ENCODE results near the gene IL1A. TPM values are rescaled to one million over a fixed set of nuclear protein-coding genes. Genes with fewer than 3 reads are reported as not detected.

IL1A gene
- total and polyA plus RNA-seq, 3 donors from 2014 or later: 15.8 to 36.5 (median 21.4) TPM

- Histone ChIP-seq H3K4me1 (no peaks in the 10 kb centered on the region), H3K9me3 (no peaks in the 10 kb centered on the region), H3K27ac (no peak overlapping the region), H3K36me3 (ENCODE audit: low read depth, missing control alignments) (no peaks in the 10 kb centered on the region), H3K4me3 (no peak overlapping the region), H3K27me3 (no peaks in the 10 kb centered on the region)
- no peak for TF ChIP-seq CTCF (IDR thresholded peaks at IDR 0.05)
- TF ChIP-seq POLR2A (IDR thresholded peaks at IDR 0.05): no peak
- intact Hi-C loops (cut with DNase I; ENCODE audit: low total_unique reads): no loop called here
- 86 to 87% methylated on average over 8 of the region's 8 CpGs for WGBS, 2 donors
- no peak for DNase-seq
Observed at GRCh38 chr2:112730216-112730615, 54.1 kb downstream of the IL1A start.

GRCh38 chr2:112728378-112729175 is 55.7 kb downstream of the IL1A start:
- Histone ChIP-seq H3K4me1 (no peaks in the 10 kb centered on the region), H3K36me3 (ENCODE audit: low read depth, missing control alignments) (no peaks in the 10 kb centered on the region), H3K9me3 (no peaks in the 10 kb centered on the region), H3K4me3 (no peak overlapping the region), H3K27ac (no peak overlapping the region), H3K27me3 (no peaks in the 10 kb centered on the region)
- no peak for DNase-seq
- TF ChIP-seq CTCF (IDR thresholded peaks at IDR 0.05) (no peak), POLR2A (IDR thresholded peaks at IDR 0.05) (no peak)
- 58 to 63% methylated on average over 10 to 11 of the region's 11 CpGs for WGBS, 2 donors
- intact Hi-C loops (cut with DNase I; ENCODE audit: low total_unique reads): loop anchor here (10.0 kb wide), 1 partner anchor 104 kb away; no protein-coding TSS in a partner anchor

GRCh38 chr2:112728029-112728362 is 56.3 kb downstream of the IL1A start:
- H3K27ac ChIP-seq: no peak overlapping the region
- H3K4me1 ChIP-seq: no peaks in the 10 kb centered on the region
- no peaks in the 10 kb centered on the region for H3K9me3 ChIP-seq
- no peaks in the 10 kb centered on the region for H3K36me3 ChIP-seq (ENCODE audit: low read depth, missing control alignments)
- H3K27me3 ChIP-seq: no peaks in the 10 kb centered on the region
- no peak for TF ChIP-seq POLR2A (IDR thresholded peaks at IDR 0.05)
- TF ChIP-seq CTCF (IDR thresholded peaks at IDR 0.05): no peak
- intact Hi-C loops (cut with DNase I; ENCODE audit: low total_unique reads): loop anchor here (10.0 kb wide), 1 partner anchor 103 kb away; no protein-coding TSS in a partner anchor
- no peak overlapping the region for H3K4me3 ChIP-seq
- WGBS, 2 donors: 54 to 66% methylated on average over 3 to 4 of the region's 4 CpGs
- no peak for DNase-seq

- WGBS, 2 donors: 88 to 89% methylated on average over 11 to 19 of the region's 19 CpGs
- H3K4me3 ChIP-seq: no peak overlapping the region
- no peak overlapping the region for H3K27ac ChIP-seq
- no peaks in the 10 kb centered on the region for H3K36me3 ChIP-seq (ENCODE audit: low read depth, missing control alignments)
- no peaks in the 10 kb centered on the region for H3K4me1 ChIP-seq
- H3K9me3 ChIP-seq: no peaks in the 10 kb centered on the region
- intact Hi-C loops (cut with DNase I; ENCODE audit: low total_unique reads): loop anchor here (10.0 kb wide), 1 partner anchor 103 kb away; no protein-coding TSS in a partner anchor
- DNase-seq: no peak
- TF ChIP-seq POLR2A (IDR thresholded peaks at IDR 0.05): no peak
- no peak for TF ChIP-seq CTCF (IDR thresholded peaks at IDR 0.05)
- no peaks in the 10 kb centered on the region for H3K27me3 ChIP-seq
Observed at GRCh38 chr2:112727276-112728028, 56.8 kb downstream of the IL1A start.

All from testis (tissue), 3 donors.